ENCODE measurements around the gene ARL4A. TPM values are rescaled to one million over a fixed set of nuclear protein-coding genes. Genes with fewer than 3 reads are reported as not detected.

Gene ARL4A
- total and polyA plus RNA-seq, 9 of the 15 experiments (the other 6 are each of a cell fraction or from before 2014, with no cell fraction given) = 118 to 688 (median 172) TPM

DNA sequence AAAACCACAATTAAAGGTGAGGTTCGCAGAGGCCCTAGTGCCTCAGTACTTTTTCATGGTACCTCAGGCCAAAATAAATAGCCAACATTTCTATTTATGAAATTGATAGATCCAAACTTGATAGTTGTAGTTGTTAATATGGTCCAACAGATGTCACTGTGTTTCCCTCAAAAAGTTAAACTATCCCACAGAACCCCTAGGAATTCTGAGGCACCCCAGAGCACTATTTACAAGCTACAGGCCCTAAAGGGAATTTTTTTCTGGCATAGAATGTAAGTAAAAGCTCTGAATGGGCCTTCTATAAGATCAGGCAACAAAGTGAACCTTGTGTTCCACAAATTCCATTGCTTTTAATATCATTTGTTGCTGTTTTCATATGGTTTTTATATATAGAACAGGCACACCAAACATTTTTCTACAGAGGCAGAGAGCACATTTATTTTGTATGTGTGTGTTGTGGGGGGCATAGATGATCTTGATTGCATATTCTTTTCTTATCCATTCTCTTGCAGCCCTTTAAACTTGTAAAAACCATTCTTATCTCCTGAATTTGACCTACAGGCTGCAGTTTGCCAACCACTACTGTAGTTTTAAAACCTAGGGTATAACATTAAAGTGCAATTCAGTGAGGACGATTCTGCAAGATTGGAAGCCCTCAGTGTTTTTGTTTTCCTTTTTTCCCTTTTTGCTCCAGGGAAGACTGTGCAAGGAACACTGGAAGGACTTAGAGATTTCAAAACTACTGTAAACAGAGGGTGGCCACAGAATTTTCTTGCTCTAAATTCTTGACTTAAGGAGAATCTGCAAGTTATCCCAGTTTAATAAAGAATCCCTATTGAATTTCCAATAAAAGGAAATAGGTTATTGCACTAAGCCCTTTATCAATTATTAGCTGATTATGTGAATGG is 3.5 kb upstream of the ARL4A start:
- H2AFZ ChIP-seq (ENCODE audit: low read depth, low read length) = no peak overlapping the region
- BruUV-seq (replicated peaks) = no TSS peak
- H3K36me3 ChIP-seq (ENCODE audit: control insufficient read depth, insufficient read depth, low read length) = peaks cover 4% of the 10 kb centered on the region; the same call in 2 of the 3 replicates
- FAIRE-seq (no peak), ATAC-seq (no peak), DNase-seq (ENCODE audit: extremely low read depth in 1 of 4, low spot score in 3 of 4) (no peak)
- WGBS (ENCODE audit: insufficient coverage, low coverage, missing lambda C conversion rate) = 8% methylated on average over 2 of the region's 2 CpGs
- no peaks in the 10 kb centered on the region for H3K27me3 ChIP-seq (ENCODE audit: control insufficient read depth in 2 of 2, insufficient read depth in 2 of 2, low read length in 2 of 2)
- no peaks in the 10 kb centered on the region for H3K9me1 ChIP-seq (ENCODE audit: control insufficient read depth, insufficient read depth, low read length)
- CTCF ChIA-PET (ENCODE audit: low intra/inter-chr PET ratio) = interaction anchor here (0.7 to 1.6 kb wide), 3 partner anchors 159 to 579 kb away, joined by 3 to 12 read pairs (median 4); no protein-coding TSS in a partner anchor
- in situ Hi-C loops (cut with MboI) = loop anchor here (5.0 kb wide), 1 partner anchor 578 kb away; no protein-coding TSS in a partner anchor
- H4K20me1 ChIP-seq (replicated peaks; ENCODE audit: control insufficient read depth, insufficient read depth, low read length) = peaks cover 7% of the 10 kb centered on the region; the same call in 1 of the 2 replicates
- POLR2A ChIA-PET = no interaction called here
- no peak overlapping the region for H3K4me2 ChIP-seq (ENCODE audit: insufficient read depth, low read length)
- no peak overlapping the region for H3K9ac ChIP-seq (ENCODE audit: insufficient read depth in 1 of 2, low read depth in 2 of 2, low read length in 2 of 2)
- no peak overlapping the region for H3K27ac ChIP-seq (ENCODE audit: extremely low read depth, low read depth, low read length)
- H3K4me1 ChIP-seq (replicated peaks in 1 of 2; ENCODE audit: control insufficient read depth in 2 of 2, insufficient read depth in 2 of 2, low read length in 2 of 2) = peaks cover 8 to 9% of the 10 kb centered on the region in 2 experiments; a peak in 2 of 5 replicates
- H3K4me3 ChIP-seq = no peak overlapping the region
- H3K9me3 ChIP-seq (replicated peaks; ENCODE audit: control insufficient read depth, insufficient read depth, low read depth, low read length) = peaks cover 2% of the 10 kb centered on the region; the same call in 1 of the 2 replicates
- intact Hi-C loops (cut with micrococcal nuclease) = loop anchor here (1.0 to 10.0 kb wide), 3 partner anchors 159 to 579 kb away; no protein-coding TSS in a partner anchor
- H3K79me2 ChIP-seq (ENCODE audit: control insufficient read depth, insufficient read depth, low read length) = peaks cover 25% of the 10 kb centered on the region
- TF ChIP-seq, protein P1, sequence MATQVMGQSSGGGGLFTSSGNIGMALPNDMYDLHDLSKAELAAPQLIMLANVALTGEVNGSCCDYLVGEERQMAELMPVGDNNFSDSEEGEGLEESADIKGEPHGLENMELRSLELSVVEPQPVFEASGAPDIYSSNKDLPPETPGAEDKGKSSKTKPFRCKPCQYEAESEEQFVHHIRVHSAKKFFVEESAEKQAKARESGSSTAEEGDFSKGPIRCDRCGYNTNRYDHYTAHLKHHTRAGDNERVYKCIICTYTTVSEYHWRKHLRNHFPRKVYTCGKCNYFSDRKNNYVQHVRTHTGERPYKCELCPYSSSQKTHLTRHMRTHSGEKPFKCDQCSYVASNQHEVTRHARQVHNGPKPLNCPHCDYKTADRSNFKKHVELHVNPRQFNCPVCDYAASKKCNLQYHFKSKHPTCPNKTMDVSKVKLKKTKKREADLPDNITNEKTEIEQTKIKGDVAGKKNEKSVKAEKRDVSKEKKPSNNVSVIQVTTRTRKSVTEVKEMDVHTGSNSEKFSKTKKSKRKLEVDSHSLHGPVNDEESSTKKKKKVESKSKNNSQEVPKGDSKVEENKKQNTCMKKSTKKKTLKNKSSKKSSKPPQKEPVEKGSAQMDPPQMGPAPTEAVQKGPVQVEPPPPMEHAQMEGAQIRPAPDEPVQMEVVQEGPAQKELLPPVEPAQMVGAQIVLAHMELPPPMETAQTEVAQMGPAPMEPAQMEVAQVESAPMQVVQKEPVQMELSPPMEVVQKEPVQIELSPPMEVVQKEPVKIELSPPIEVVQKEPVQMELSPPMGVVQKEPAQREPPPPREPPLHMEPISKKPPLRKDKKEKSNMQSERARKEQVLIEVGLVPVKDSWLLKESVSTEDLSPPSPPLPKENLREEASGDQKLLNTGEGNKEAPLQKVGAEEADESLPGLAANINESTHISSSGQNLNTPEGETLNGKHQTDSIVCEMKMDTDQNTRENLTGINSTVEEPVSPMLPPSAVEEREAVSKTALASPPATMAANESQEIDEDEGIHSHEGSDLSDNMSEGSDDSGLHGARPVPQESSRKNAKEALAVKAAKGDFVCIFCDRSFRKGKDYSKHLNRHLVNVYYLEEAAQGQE (IDR thresholded peaks at IDR 0.05; ENCODE audit: borderline replicate concordance) = peak; percentile 47; the same call in 1 of the 2 replicates
- TF ChIP-seq, protein P1 (CRISPR knock-in tag; IDR thresholded peaks at IDR 0.05; ENCODE audit: low read depth) = no peak
- TF ChIP-seq CBFA2T3 (IDR thresholded peaks at IDR 0.05) (0 out of 2 replicates have a peak, but pooled peaks have one; percentile 4), ERF (CRISPR knock-in tag; IDR thresholded peaks at IDR 0.05) (no peak), SMC3 (conservative IDR thresholded peaks at IDR 0.05; ENCODE audit: insufficient read depth, low read depth, low read length) (0 out of 2 replicates have a peak, but pooled peaks have one; percentile 25)
- TF ChIP-seq, protein P2, sequence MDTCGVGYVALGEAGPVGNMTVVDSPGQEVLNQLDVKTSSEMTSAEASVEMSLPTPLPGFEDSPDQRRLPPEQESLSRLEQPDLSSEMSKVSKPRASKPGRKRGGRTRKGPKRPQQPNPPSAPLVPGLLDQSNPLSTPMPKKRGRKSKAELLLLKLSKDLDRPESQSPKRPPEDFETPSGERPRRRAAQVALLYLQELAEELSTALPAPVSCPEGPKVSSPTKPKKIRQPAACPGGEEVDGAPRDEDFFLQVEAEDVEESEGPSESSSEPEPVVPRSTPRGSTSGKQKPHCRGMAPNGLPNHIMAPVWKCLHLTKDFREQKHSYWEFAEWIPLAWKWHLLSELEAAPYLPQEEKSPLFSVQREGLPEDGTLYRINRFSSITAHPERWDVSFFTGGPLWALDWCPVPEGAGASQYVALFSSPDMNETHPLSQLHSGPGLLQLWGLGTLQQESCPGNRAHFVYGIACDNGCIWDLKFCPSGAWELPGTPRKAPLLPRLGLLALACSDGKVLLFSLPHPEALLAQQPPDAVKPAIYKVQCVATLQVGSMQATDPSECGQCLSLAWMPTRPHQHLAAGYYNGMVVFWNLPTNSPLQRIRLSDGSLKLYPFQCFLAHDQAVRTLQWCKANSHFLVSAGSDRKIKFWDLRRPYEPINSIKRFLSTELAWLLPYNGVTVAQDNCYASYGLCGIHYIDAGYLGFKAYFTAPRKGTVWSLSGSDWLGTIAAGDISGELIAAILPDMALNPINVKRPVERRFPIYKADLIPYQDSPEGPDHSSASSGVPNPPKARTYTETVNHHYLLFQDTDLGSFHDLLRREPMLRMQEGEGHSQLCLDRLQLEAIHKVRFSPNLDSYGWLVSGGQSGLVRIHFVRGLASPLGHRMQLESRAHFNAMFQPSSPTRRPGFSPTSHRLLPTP (IDR thresholded peaks at IDR 0.05; ENCODE audit: borderline replicate concordance, extremely low read depth, insufficient read length) = no peak
- TF ChIP-seq, protein P3, sequence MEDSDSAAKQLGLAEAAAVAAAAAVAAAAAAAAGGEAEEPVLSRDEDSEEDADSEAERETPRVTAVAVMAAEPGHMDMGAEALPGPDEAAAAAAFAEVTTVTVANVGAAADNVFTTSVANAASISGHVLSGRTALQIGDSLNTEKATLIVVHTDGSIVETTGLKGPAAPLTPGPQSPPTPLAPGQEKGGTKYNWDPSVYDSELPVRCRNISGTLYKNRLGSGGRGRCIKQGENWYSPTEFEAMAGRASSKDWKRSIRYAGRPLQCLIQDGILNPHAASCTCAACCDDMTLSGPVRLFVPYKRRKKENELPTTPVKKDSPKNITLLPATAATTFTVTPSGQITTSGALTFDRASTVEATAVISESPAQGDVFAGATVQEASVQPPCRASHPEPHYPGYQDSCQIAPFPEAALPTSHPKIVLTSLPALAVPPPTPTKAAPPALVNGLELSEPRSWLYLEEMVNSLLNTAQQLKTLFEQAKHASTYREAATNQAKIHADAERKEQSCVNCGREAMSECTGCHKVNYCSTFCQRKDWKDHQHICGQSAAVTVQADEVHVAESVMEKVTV (CRISPR knock-in tag; IDR thresholded peaks at IDR 0.05) = 0 out of 2 replicates have a peak, but pooled peaks have one; percentile 38
